Parathyroid adenoma (tissue), 2 donors: ENCODE data around the gene EGFL6.

Experiments used
- H2AFZ ChIP-seq: fragments of 300-600 bp; sonication (generic); one replicate; pipeline ENCODE4 v1.7.0; 2017; ENCODE audit warnings: antibody characterized with exemption, mild to moderate bottlenecking
- H3K27ac ChIP-seq: fragments of 300-600 bp; sonication (generic); one replicate; pipeline ENCODE4 v1.7.0; 2017
- H3K27me3 ChIP-seq: fragments of 300-600 bp; sonication (generic); one replicate; pipeline ENCODE4 v1.7.0; 2017; ENCODE audit warnings: low read length; ENCODE audit not compliant: control insufficient read depth, insufficient read depth
- H3K36me3 ChIP-seq: fragments of 300-600 bp; sonication (generic); one replicate; pipeline ENCODE4 v1.7.0; 2017; ENCODE audit warnings: low read length; ENCODE audit not compliant: control insufficient read depth, insufficient read depth
- H3K4me1 ChIP-seq: fragments of 300-600 bp; sonication (generic); one replicate; pipeline ENCODE4 v1.7.0; 2017; ENCODE audit warnings: control low read depth
- H3K4me2 ChIP-seq: fragments of 300-600 bp; sonication (generic); one replicate; pipeline ENCODE4 v1.7.0; 2017; ENCODE audit warnings: low read length
- H3K4me3 ChIP-seq: fragments of 300-600 bp; sonication (generic); one replicate; pipeline ENCODE4 v1.7.0; 2017; ENCODE audit warnings: low read depth, low read length
- H3K79me2 ChIP-seq: fragments of 300-600 bp; sonication (generic); one replicate; pipeline ENCODE4 v1.7.0; 2017; ENCODE audit warnings: control low read depth
- H3K9ac ChIP-seq: fragments of 300-600 bp; sonication (generic); one replicate; pipeline ENCODE4 v1.7.0; 2017; ENCODE audit warnings: mild to moderate bottlenecking
- H3K9me3 ChIP-seq: fragments of 300-600 bp; sonication (generic); one replicate; pipeline ENCODE4 v1.7.0; 2017; ENCODE audit warnings: low read length; ENCODE audit not compliant: control insufficient read depth
- CTCF ChIP-seq: fragments of 300-600 bp; sonication (generic); IDR thresholded peaks from one replicate; pipeline ENCODE4 v1.7.0; 2017; ENCODE audit warnings: antibody characterized with exemption, mild to moderate bottlenecking
- donor health status: primary hyperparathyroidism.

EGFL6 gene

GRCh38 chrX:13569479-13570260 is at the start of gene EGFL6:
TSS of gene EGFL6 (plus strand) at chrX:13569601. CDS start at chrX:13569862, 261 bp downstream.
- no peaks in the 10 kb centered on the region for H3K36me3 ChIP-seq
- H3K4me3 ChIP-seq = no peak within 1 kb of the TSS
- TF ChIP-seq CTCF = no peak
- no peaks in the 10 kb centered on the region for H3K4me1 ChIP-seq
- H3K27ac ChIP-seq = no peak within 1 kb of the TSS
- no peaks in the 10 kb centered on the region for H3K27me3 ChIP-seq
- H2AFZ ChIP-seq = no peak within 1 kb of the TSS
- H3K9me3 ChIP-seq = no peaks in the 10 kb centered on the region
- H3K4me2 ChIP-seq = no peak within 1 kb of the TSS
- H3K9ac ChIP-seq = no peak within 1 kb of the TSS
- no peaks in the 10 kb centered on the region for H3K79me2 ChIP-seq

GRCh38 chrX:13520351-13520750 is 49.0 kb upstream of the EGFL6 start:
- TF ChIP-seq CTCF = no peak
- no peak overlapping the region for H3K27ac ChIP-seq
- no peaks in the 10 kb centered on the region for H3K79me2 ChIP-seq
- H3K9ac ChIP-seq = no peak overlapping the region
- H3K27me3 ChIP-seq = no peaks in the 10 kb centered on the region
- H3K4me2 ChIP-seq = no peak overlapping the region
- H3K4me3 ChIP-seq = no peak overlapping the region
- H3K36me3 ChIP-seq = no peaks in the 10 kb centered on the region
- H2AFZ ChIP-seq = no peak overlapping the region
- no peaks in the 10 kb centered on the region for H3K9me3 ChIP-seq
- H3K4me1 ChIP-seq = no peaks in the 10 kb centered on the region

DNA sequence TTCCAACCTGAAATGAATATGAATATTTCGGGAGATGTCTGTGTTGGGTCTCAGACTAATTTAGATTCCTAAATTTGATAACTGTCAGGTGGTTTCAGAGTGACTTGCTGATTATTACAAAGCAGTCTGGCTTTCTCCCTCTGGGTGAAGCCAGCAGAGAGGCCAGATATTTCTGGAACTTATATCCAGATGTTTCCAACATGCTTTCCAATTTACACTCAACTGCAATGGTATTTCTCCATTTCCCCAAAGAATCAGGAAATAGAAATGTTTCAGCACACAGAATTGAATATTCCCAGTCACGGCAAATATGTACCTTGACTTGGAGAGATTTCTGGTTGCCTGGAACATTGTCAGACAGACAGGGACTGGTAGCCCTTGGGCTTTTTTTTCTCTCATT is 48.5 kb upstream of the EGFL6 start:
- Histone ChIP-seq H3K4me3 (no peak overlapping the region), H3K79me2 (no peaks in the 10 kb centered on the region), H3K9me3 (no peaks in the 10 kb centered on the region), H3K9ac (no peak overlapping the region), H3K27me3 (no peaks in the 10 kb centered on the region), H3K4me2 (no peak overlapping the region), H3K4me1 (no peaks in the 10 kb centered on the region), H3K27ac (no peak overlapping the region), H2AFZ (no peak overlapping the region), H3K36me3 (no peaks in the 10 kb centered on the region)
- no peak for TF ChIP-seq CTCF

- H3K79me2 ChIP-seq = no peaks in the 10 kb centered on the region
- no peaks in the 10 kb centered on the region for H3K9me3 ChIP-seq
- no peaks in the 10 kb centered on the region for H3K4me1 ChIP-seq
- no peak overlapping the region for H3K4me3 ChIP-seq
- no peak for TF ChIP-seq CTCF
- H3K27me3 ChIP-seq = no peaks in the 10 kb centered on the region
- H2AFZ ChIP-seq = no peak overlapping the region
- no peak overlapping the region for H3K4me2 ChIP-seq
- H3K36me3 ChIP-seq = no peaks in the 10 kb centered on the region
- no peak overlapping the region for H3K27ac ChIP-seq
- no peak overlapping the region for H3K9ac ChIP-seq
These were observed 46.6 kb upstream of the EGFL6 start for GRCh38 chrX:13522811-13523210.

GRCh38 chrX:13533726-13534125 is 35.7 kb upstream of the EGFL6 start:
- no peak overlapping the region for H2AFZ ChIP-seq
- no peak overlapping the region for H3K27ac ChIP-seq
- no peaks in the 10 kb centered on the region for H3K4me1 ChIP-seq
- no peak for TF ChIP-seq CTCF
- H3K27me3 ChIP-seq = no peaks in the 10 kb centered on the region
- no peaks in the 10 kb centered on the region for H3K79me2 ChIP-seq
- H3K9me3 ChIP-seq = no peaks in the 10 kb centered on the region
- no peak overlapping the region for H3K4me3 ChIP-seq
- H3K36me3 ChIP-seq = no peaks in the 10 kb centered on the region
- no peak overlapping the region for H3K9ac ChIP-seq
- H3K4me2 ChIP-seq = no peak overlapping the region
